HEK293 (cell line): ENCODE measurements around the gene ZBTB39.
A peak's percentile ranks its signal among the peaks of the same experiment; 100 is the strongest.

Experiments used
- CTCF ChIA-PET: fragments of 350-600 bp; formaldehyde crosslinking; extraction: SDS; loops from one replicate; lab custom pipeline; 2021; ENCODE audit warnings: antibody characterized with exemption; lab: Yijun Ruan, JAX
- POLR2A ChIA-PET: fragments of 300-600 bp; formaldehyde crosslinking; extraction: SDS; loops from one replicate; lab custom pipeline; 2020; ENCODE audit warnings: antibody characterized with exemption, inconsistent platforms; lab: Yijun Ruan, JAX
- H3K27ac ChIP-seq: fragments of 200-500 bp; sonication (Bioruptor generic); 2 replicates; pipeline ENCODE4 v1.5.1; 2014; ENCODE audit warnings: low read depth, low read length, control low read depth, inconsistent platforms; ENCODE audit errors: extremely low read depth
- H3K36me3 ChIP-seq, 2 experiments: fragments of 200-500 bp in 1 of 2; sonication (Bioruptor generic) in 1 of 2; 1 replicate in 1 of 2; 2 replicates in 1 of 2; pipeline ENCODE4 v1.5.1; 2014 to 2017; ENCODE audit warnings: inconsistent platforms in 2 of 2, low read length in 2 of 2; ENCODE audit not compliant: control insufficient read depth in 2 of 2, insufficient read depth in 1 of 2
- H3K4me1 ChIP-seq: fragments of 200-500 bp; sonication (Bioruptor generic); 2 replicates; pipeline ENCODE4 v1.5.1; 2014; ENCODE audit warnings: mild to moderate bottlenecking, low read length, inconsistent platforms; ENCODE audit not compliant: control insufficient read depth, insufficient read depth
- H3K4me3 ChIP-seq: 2 replicates; pipeline ENCODE4 v1.5.1; 2011; ENCODE audit warnings: low read depth, mild to moderate bottlenecking, control low read depth, low read length, moderate library complexity
- H3K9me3 ChIP-seq: fragments of 200-500 bp; sonication (Bioruptor generic); 2 replicates; pipeline ENCODE4 v1.5.1; 2014; ENCODE audit warnings: low read depth, low read length, inconsistent platforms; ENCODE audit not compliant: control insufficient read depth, insufficient read depth
- ATF2 ChIP-seq: fragments of 450-650 bp; formaldehyde crosslinking; IDR thresholded peaks from 2 replicates; pipeline ENCODE4 v1.5.1; 2016; ENCODE audit warnings: missing biosample characterization, missing genetic modification characterization, low read depth
- BCL11B ChIP-seq: fragments of 450-650 bp; formaldehyde crosslinking; IDR thresholded peaks from 2 replicates; pipeline ENCODE4 v1.5.1; 2016; ENCODE audit warnings: low read depth, missing biosample characterization, missing genetic modification characterization
- EGR2 ChIP-seq: fragments of 450-650 bp; formaldehyde crosslinking; IDR thresholded peaks from 2 replicates; pipeline ENCODE4 v1.5.1; 2016; ENCODE audit warnings: low read depth, missing biosample characterization, missing genetic modification characterization
- GLI2 ChIP-seq: fragments of 450-650 bp; formaldehyde crosslinking; IDR thresholded peaks from 2 replicates; pipeline ENCODE4; 2017; ENCODE audit warnings: missing biosample characterization, missing genetic modification characterization, low read depth, borderline replicate concordance
- HOXC10 ChIP-seq: sonication (generic); formaldehyde crosslinking; IDR thresholded peaks from 2 replicates; pipeline ENCODE4 v1.8.1; 2023; ENCODE audit warnings: mild to moderate bottlenecking, missing genetic modification reagents
- HOXD13 ChIP-seq: sonication (generic); formaldehyde crosslinking; IDR thresholded peaks from 2 replicates; pipeline ENCODE4 v1.8.0; 2022; ENCODE audit warnings: missing genetic modification reagents, borderline replicate concordance
- OVOL3 ChIP-seq: fragments of 450-650 bp; formaldehyde crosslinking; IDR thresholded peaks from 2 replicates; pipeline ENCODE4 v1.5.1; 2016; ENCODE audit warnings: missing biosample characterization, missing genetic modification characterization
- SCRT2 ChIP-seq: fragments of 450-650 bp; formaldehyde crosslinking; IDR thresholded peaks from 2 replicates; pipeline ENCODE4 v1.5.1; 2016; ENCODE audit warnings: missing biosample characterization, missing genetic modification characterization
- SP3 ChIP-seq: fragments of 450-650 bp; formaldehyde crosslinking; IDR thresholded peaks from 2 replicates; pipeline ENCODE4 v1.5.1; 2016; ENCODE audit warnings: missing biosample characterization, missing genetic modification characterization
- ZEB2 ChIP-seq: fragments of 450-650 bp; formaldehyde crosslinking; IDR thresholded peaks from 2 replicates; pipeline ENCODE4 v1.5.1; 2016; ENCODE audit warnings: missing biosample characterization, missing genetic modification characterization
- ZNF155 ChIP-seq: fragments of 450-650 bp; formaldehyde crosslinking; IDR thresholded peaks from 2 replicates; pipeline ENCODE4 v1.5.1; 2016; ENCODE audit warnings: missing biosample characterization, missing genetic modification characterization
- ZNF23 ChIP-seq: fragments of 450-650 bp; formaldehyde crosslinking; IDR thresholded peaks from 2 replicates; pipeline ENCODE4 v1.5.1; 2016; ENCODE audit warnings: missing biosample characterization, missing genetic modification characterization, borderline replicate concordance
- ZNF350 ChIP-seq: fragments of 450-650 bp; formaldehyde crosslinking; IDR thresholded peaks from 2 replicates; pipeline ENCODE4 v1.5.0; 2017; ENCODE audit warnings: missing biosample characterization, mild to moderate bottlenecking, missing genetic modification characterization
- ZNF416 ChIP-seq: fragments of 450-650 bp; formaldehyde crosslinking; IDR thresholded peaks from 2 replicates; pipeline ENCODE4 v1.5.1; 2016; ENCODE audit warnings: missing biosample characterization, missing genetic modification characterization
- ZNF426 ChIP-seq: fragments of 450-650 bp; formaldehyde crosslinking; IDR thresholded peaks from 2 replicates; pipeline ENCODE4 v1.5.1; 2017; ENCODE audit warnings: missing biosample characterization, missing genetic modification characterization, mild to moderate bottlenecking, inconsistent platforms, moderate library complexity
- ZNF555 ChIP-seq: fragments of 450-650 bp; formaldehyde crosslinking; conservative IDR thresholded peaks from 2 replicates; pipeline ENCODE4 v1.5.1; 2017; ENCODE audit warnings: missing biosample characterization, mild to moderate bottlenecking, missing genetic modification characterization, inconsistent platforms
- ZNF560 ChIP-seq: fragments of 450-650 bp; formaldehyde crosslinking; IDR thresholded peaks from 2 replicates; pipeline ENCODE4 v1.5.1; 2017; ENCODE audit warnings: missing biosample characterization, missing genetic modification characterization, borderline replicate concordance
- ZNF610 ChIP-seq: fragments of 450-650 bp; formaldehyde crosslinking; IDR thresholded peaks from 2 replicates; pipeline ENCODE4 v1.5.1; 2016; ENCODE audit warnings: missing biosample characterization, missing genetic modification characterization, borderline replicate concordance
- ZNF658 ChIP-seq: fragments of 450-650 bp; formaldehyde crosslinking; IDR thresholded peaks from 2 replicates; pipeline ENCODE4; 2016; ENCODE audit warnings: missing biosample characterization, missing genetic modification characterization
- ZNF776 ChIP-seq: fragments of 450-650 bp; formaldehyde crosslinking; IDR thresholded peaks from 2 replicates; pipeline ENCODE4 v1.5.0; 2017; ENCODE audit warnings: missing biosample characterization, missing genetic modification characterization, borderline replicate concordance
- ZSCAN4 ChIP-seq: fragments of 450-650 bp; formaldehyde crosslinking; IDR thresholded peaks from 2 replicates; pipeline ENCODE4 v1.5.1; 2017; ENCODE audit warnings: missing biosample characterization, missing genetic modification characterization
- ZXDB ChIP-seq: fragments of 450-650 bp; formaldehyde crosslinking; IDR thresholded peaks from 2 replicates; pipeline ENCODE4 v1.5.1; 2016; ENCODE audit warnings: missing biosample characterization, missing genetic modification characterization
- TF ChIP-seq, protein P1 (sequence below): fragments of 450-650 bp; IDR thresholded peaks from 2 replicates; pipeline ENCODE4 v1.5.1; 2018; ENCODE audit warnings: missing biosample characterization, mild to moderate bottlenecking, missing genetic modification characterization
- TF ChIP-seq, protein P2 (sequence below): fragments of 450-650 bp; formaldehyde crosslinking; IDR thresholded peaks from 2 replicates; pipeline ENCODE4 v1.5.1; 2016; ENCODE audit warnings: missing biosample characterization, missing genetic modification characterization

Gene ZBTB39

DNA sequence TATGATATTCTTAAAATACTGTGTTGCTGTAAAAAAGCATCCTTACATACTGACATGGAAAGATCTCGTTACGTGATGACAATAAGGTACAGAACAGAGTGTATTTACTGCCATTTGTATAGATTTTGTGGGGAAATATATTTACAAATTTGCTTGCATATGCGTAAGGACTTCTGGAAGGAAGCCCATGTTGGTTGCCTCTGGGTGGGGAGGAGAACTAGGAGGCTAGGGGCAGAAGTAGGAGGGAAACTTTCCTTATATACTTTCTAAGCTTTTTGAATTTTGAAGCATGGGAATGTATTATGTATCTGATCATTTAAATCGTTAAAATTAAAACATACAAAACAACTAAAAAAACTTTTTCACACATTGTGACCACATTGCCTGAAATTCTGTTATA is 33.9 kb upstream of the ZBTB39 start:
- Histone ChIP-seq H3K4me1 (no peaks in the 10 kb centered on the region), H3K4me3 (no peak overlapping the region), H3K36me3 (no peaks in the 10 kb centered on the region), H3K9me3 (no peaks in the 10 kb centered on the region), H3K27ac (no peak overlapping the region)
- POLR2A ChIA-PET, result no interaction called here
- no peak for TF ChIP-seq ZNF776 (tag by site-specific recombination)
- no peak for TF ChIP-seq HOXD13 (CRISPR knock-in tag)
- TF ChIP-seq OVOL3, result no peak
- no peak for TF ChIP-seq HOXC10
- no peak for TF ChIP-seq ATF2 (tag by site-specific recombination)
- no peak for TF ChIP-seq ZXDB (tag by site-specific recombination)
- TF ChIP-seq ZNF560, result no peak
- TF ChIP-seq ZNF610 (tag by site-specific recombination), result no peak
- TF ChIP-seq GLI2 (tag by site-specific recombination), result no peak
- no peak for TF ChIP-seq ZSCAN4 (tag by site-specific recombination)
- no peak for TF ChIP-seq ZNF416 (tag by site-specific recombination)
- no peak for TF ChIP-seq ZNF555 (tag by site-specific recombination)
- TF ChIP-seq ZNF155 (tag by site-specific recombination), result no peak
- TF ChIP-seq, protein P1, sequence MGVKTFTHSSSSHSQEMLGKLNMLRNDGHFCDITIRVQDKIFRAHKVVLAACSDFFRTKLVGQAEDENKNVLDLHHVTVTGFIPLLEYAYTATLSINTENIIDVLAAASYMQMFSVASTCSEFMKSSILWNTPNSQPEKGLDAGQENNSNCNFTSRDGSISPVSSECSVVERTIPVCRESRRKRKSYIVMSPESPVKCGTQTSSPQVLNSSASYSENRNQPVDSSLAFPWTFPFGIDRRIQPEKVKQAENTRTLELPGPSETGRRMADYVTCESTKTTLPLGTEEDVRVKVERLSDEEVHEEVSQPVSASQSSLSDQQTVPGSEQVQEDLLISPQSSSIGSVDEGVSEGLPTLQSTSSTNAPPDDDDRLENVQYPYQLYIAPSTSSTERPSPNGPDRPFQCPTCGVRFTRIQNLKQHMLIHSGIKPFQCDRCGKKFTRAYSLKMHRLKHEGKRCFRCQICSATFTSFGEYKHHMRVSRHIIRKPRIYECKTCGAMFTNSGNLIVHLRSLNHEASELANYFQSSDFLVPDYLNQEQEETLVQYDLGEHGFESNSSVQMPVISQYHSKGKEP (tag by site-specific recombination), result no peak
- no peak for TF ChIP-seq ZNF658 (tag by site-specific recombination)
- TF ChIP-seq, protein P2, sequence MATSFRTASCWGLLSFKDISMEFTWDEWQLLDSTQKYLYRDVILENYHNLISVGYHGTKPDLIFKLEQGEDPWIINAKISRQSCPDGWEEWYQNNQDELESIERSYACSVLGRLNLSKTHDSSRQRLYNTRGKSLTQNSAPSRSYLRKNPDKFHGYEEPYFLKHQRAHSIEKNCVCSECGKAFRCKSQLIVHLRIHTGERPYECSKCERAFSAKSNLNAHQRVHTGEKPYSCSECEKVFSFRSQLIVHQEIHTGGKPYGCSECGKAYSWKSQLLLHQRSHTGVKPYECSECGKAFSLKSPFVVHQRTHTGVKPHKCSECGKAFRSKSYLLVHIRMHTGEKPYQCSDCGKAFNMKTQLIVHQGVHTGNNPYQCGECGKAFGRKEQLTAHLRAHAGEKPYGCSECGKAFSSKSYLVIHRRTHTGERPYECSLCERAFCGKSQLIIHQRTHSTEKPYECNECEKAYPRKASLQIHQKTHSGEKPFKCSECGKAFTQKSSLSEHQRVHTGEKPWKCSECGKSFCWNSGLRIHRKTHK, result no peak
- TF ChIP-seq SCRT2 (tag by site-specific recombination), result no peak
- no peak for TF ChIP-seq ZEB2 (tag by site-specific recombination)
- no peak for TF ChIP-seq BCL11B (tag by site-specific recombination)
- CTCF ChIA-PET, result interaction anchor here (0.7 to 1.7 kb wide), 5 partner anchors 20 to 72 kb away, joined by 3 to 7 read pairs (median 4); no protein-coding TSS in a partner anchor

- CTCF ChIA-PET, result interaction anchor here (0.9 kb wide), 1 partner anchor 31 kb away, joined by 4 read pairs; no protein-coding TSS in a partner anchor
- POLR2A ChIA-PET, result no interaction called here
- Histone ChIP-seq H3K36me3 (no peaks in the 10 kb centered on the region), H3K9me3 (no peaks in the 10 kb centered on the region), H3K27ac (no peak overlapping the region), H3K4me1 (no peaks in the 10 kb centered on the region)
- no peak for TF ChIP-seq GLI2 (tag by site-specific recombination)
- no peak for TF ChIP-seq ZNF426 (tag by site-specific recombination)
- peak; percentile 8; the same call in 1 of the 2 replicates for TF ChIP-seq EGR2 (tag by site-specific recombination)
- TF ChIP-seq ZNF350 (tag by site-specific recombination), result no peak
- no peak for TF ChIP-seq SP3 (tag by site-specific recombination)
- TF ChIP-seq ZNF23, result no peak
- TF ChIP-seq, all 188 proteins: peak for 1
- no peak overlapping the region for H3K4me3 ChIP-seq
Observed at GRCh38 chr12:57039016-57039798, 32.9 kb upstream of the ZBTB39 start.
